A549 (cell line): ENCODE measurements around the gene CNR1. TPM values are rescaled to one million over a fixed set of nuclear protein-coding genes. Genes with fewer than 3 reads are reported as not detected.

Experiments
- ATAC-seq, 2 experiments: fragments of 200-7000 bp in 1 of 2; fragments of >200 bp in 1 of 2; cut with Nextera tagmentation in 1 of 2; cut with Tn5 transposase in 1 of 2; 3 replicates each; pipeline versions ENCODE4 v1.8.0 to v1.9.1; 2018 to 2020; ENCODE audit warnings: mild to moderate bottlenecking in 1 of 2, moderate library complexity in 1 of 2
- CTCF ChIA-PET: fragments of 300-600 bp; sonication (Branson Sonifier 250); formaldehyde crosslinking; extraction: SDS; loops from one replicate; lab custom pipeline; 2021; ENCODE audit warnings: antibody characterized with exemption, inconsistent platforms; lab: Yijun Ruan, JAX
- POLR2A ChIA-PET: fragments of 350-600 bp; formaldehyde crosslinking; extraction: SDS; loops from one replicate; lab custom pipeline; 2021; ENCODE audit warnings: antibody characterized with exemption, inconsistent platforms; lab: Yijun Ruan, JAX
- DNase-seq, 2 experiments: peaks; one replicate each; pipeline versions ENCODE4 v3.0.0 to v3.0.0-alpha.2; 2011 to 2016; ENCODE audit warnings: low read depth in 1 of 2, low spot score in 1 of 2
- FAIRE-seq: peaks from 2 replicates; lab custom pipeline; 2011; peaks lifted over from hg19 to GRCh38; lab: Jason Lieb, UNC
- H3K27ac ChIP-seq, 2 experiments: fragments of >200 bp; sonication (Bioruptor Twin); formaldehyde crosslinking; 3 replicates each; pipeline ENCODE4 v1.5.1; 2016 to 2017
- H3K4me1 ChIP-seq: fragments of >200 bp; sonication (Bioruptor Twin); formaldehyde crosslinking; 3 replicates; pipeline ENCODE4 v1.6.1; 2016
- H3K4me2 ChIP-seq: fragments of >200 bp; sonication (Bioruptor Twin); formaldehyde crosslinking; 3 replicates; pipeline ENCODE4 v1.6.1; 2016
- H3K4me3 ChIP-seq: fragments of >200 bp; sonication (Bioruptor Twin); formaldehyde crosslinking; 3 replicates; pipeline ENCODE4 v1.5.1; 2016
- H3K9me3 ChIP-seq: fragments of >200 bp; sonication (Bioruptor Twin); formaldehyde crosslinking; 3 replicates; pipeline ENCODE4 v1.6.1; 2016
- CEBPB ChIP-seq, 2 experiments: fragments of >200 bp in 1 of 2; sonication (Bioruptor Twin) in 1 of 2; formaldehyde crosslinking in 1 of 2; IDR thresholded peaks; 2 replicates each; pipeline ENCODE4 v1.6.1; 2012 to 2016
- CHD2 ChIP-seq: fragments of 150-350 bp; IDR thresholded peaks from 2 replicates; pipeline ENCODE4 v1.6.1; 2014; ENCODE audit warnings: low read length; ENCODE audit not compliant: partially characterized antibody
- E2F6 ChIP-seq: IDR thresholded peaks from 2 replicates; pipeline ENCODE4 v1.6.1; 2012; ENCODE audit warnings: low read depth, borderline replicate concordance
- FOSL2 ChIP-seq, 2 experiments: fragments of 450-650 bp in 1 of 2; fragments of >200 bp in 1 of 2; sonication (Bioruptor Twin) in 1 of 2; formaldehyde crosslinking; IDR thresholded peaks; 2 replicates each; pipeline versions ENCODE4 v1.5.0 to v1.6.1; 2016 to 2020; ENCODE audit warnings: mild to moderate bottlenecking in 1 of 2, moderate library complexity in 1 of 2
- FOXS1 ChIP-seq: fragments of 250-450 bp; sonication (Bioruptor Pico); IDR thresholded peaks from 2 replicates; pipeline ENCODE4 v1.5.0; 2020; ENCODE audit warnings: mild to moderate bottlenecking, moderate library complexity
- GATA3 ChIP-seq: IDR thresholded peaks from 2 replicates; pipeline ENCODE4 v1.6.1; 2012; ENCODE audit warnings: borderline replicate concordance
- HOXA7 ChIP-seq: fragments of 250-450 bp; sonication (Bioruptor Pico); IDR thresholded peaks from 2 replicates; pipeline ENCODE4 v1.5.0; 2020; ENCODE audit warnings: mild to moderate bottlenecking, moderate library complexity
- HOXB13 ChIP-seq: fragments of 250-450 bp; sonication (Bioruptor Pico); IDR thresholded peaks from 2 replicates; pipeline ENCODE4 v1.5.0; 2020; ENCODE audit warnings: low read depth, mild to moderate bottlenecking, moderate library complexity
- KDM1A ChIP-seq: fragments of 200-600 bp; sonication (generic); IDR thresholded peaks from 2 replicates; pipeline ENCODE4 v1.6.1; 2016; ENCODE audit warnings: low read depth, mild to moderate bottlenecking
- KDM5A ChIP-seq: fragments of 200-600 bp; sonication (generic); IDR thresholded peaks from 2 replicates; pipeline ENCODE4 v1.6.1; 2016; ENCODE audit warnings: antibody characterized with exemption, mild to moderate bottlenecking
- MYC ChIP-seq: IDR thresholded peaks from 2 replicates; pipeline ENCODE4 v1.6.1; 2012; ENCODE audit warnings: mild to moderate bottlenecking, inconsistent platforms, low read length, improper control_type of control experiment, borderline replicate concordance
- PHF8 ChIP-seq: fragments of 200-600 bp; sonication (generic); IDR thresholded peaks from 2 replicates; pipeline ENCODE4 v1.6.1; 2016; ENCODE audit warnings: low read depth, mild to moderate bottlenecking, antibody characterized with exemption, moderate library complexity, borderline replicate concordance
- POLR2A ChIP-seq: IDR thresholded peaks from 2 replicates; pipeline ENCODE4 v1.6.1; 2012; ENCODE audit warnings: mild to moderate bottlenecking, low read length
- POLR2AphosphoS2 ChIP-seq: conservative IDR thresholded peaks from 2 replicates; pipeline ENCODE4 v1.6.1; 2012; ENCODE audit warnings: low read length, improper control_type of control experiment, inconsistent platforms
- RAD21 ChIP-seq, 2 experiments: fragments of >200 bp in 1 of 2; sonication (Bioruptor Twin) in 1 of 2; formaldehyde crosslinking in 1 of 2; IDR thresholded peaks in 1 of 2; conservative IDR thresholded peaks in 1 of 2; 2 replicates in 1 of 2; 3 replicates in 1 of 2; pipeline ENCODE4 v1.6.1; 2012 to 2018; ENCODE audit warnings: inconsistent platforms in 1 of 2
- RARB ChIP-seq: fragments of 250-450 bp; sonication (Bioruptor Pico); IDR thresholded peaks from 2 replicates; pipeline ENCODE4 v1.8.0; 2021; ENCODE audit warnings: mild to moderate bottlenecking, moderate library complexity
- REST ChIP-seq: fragments of 200-600 bp; sonication (generic); IDR thresholded peaks from 2 replicates; pipeline ENCODE4 v1.6.1; 2016; ENCODE audit warnings: antibody characterized with exemption, mild to moderate bottlenecking, moderate library complexity
- SMC3 ChIP-seq: fragments of >200 bp; sonication (Bioruptor Twin); formaldehyde crosslinking; IDR thresholded peaks from 3 replicates; pipeline ENCODE4 v1.6.1; 2018; ENCODE audit warnings: inconsistent platforms
- USF2 ChIP-seq: fragments of 450-650 bp; IDR thresholded peaks from 2 replicates; pipeline ENCODE4 v1.6.1; 2014; ENCODE audit warnings: antibody characterized with exemption
- ZFP36 ChIP-seq: fragments of 450-650 bp; IDR thresholded peaks from 2 replicates; pipeline ENCODE4 v1.6.1; 2014; ENCODE audit warnings: borderline replicate concordance; ENCODE audit not compliant: partially characterized antibody
- ZSCAN20 ChIP-seq: fragments of 250-450 bp; sonication (Bioruptor Pico); IDR thresholded peaks from 2 replicates; pipeline ENCODE4 v1.8.0; 2022; ENCODE audit warnings: mild to moderate bottlenecking, moderate library complexity
- whole genome bisulfite sequencing: methylation state at CpG from one replicate; pipeline ENCODE4 v1.1.6; 2017; ENCODE audit errors: missing lambda C conversion rate; 5-methylcytosine and 5-hydroxymethylcytosine counted together
- polyA plus RNA-seq, 4 experiments: library from polyadenylated mRNA; depleted of rRNA in 3 of 4; stranded (reverse); fragments of >200 nt; fragmentation: RNase III in 1 of 4; extraction: RNeasy Plus Mini Kit Qiagen cat#74134 plus additional on column Dnase treatment in 1 of 4; gene quantifications; 2 replicates in 3 of 4; 3 replicates in 1 of 4; pipeline ENCODE4 v1.2.3, GENCODE V29; 2011 to 2017
- TF ChIP-seq, protein P1 (sequence below): IDR thresholded peaks from 2 replicates; pipeline ENCODE4 v1.6.1; 2012

Gene CNR1
- polyA plus RNA-seq, 2 of the 4 experiments (the other 2 are of a cell fraction), result 0.06 to 0.72 TPM

DNA sequence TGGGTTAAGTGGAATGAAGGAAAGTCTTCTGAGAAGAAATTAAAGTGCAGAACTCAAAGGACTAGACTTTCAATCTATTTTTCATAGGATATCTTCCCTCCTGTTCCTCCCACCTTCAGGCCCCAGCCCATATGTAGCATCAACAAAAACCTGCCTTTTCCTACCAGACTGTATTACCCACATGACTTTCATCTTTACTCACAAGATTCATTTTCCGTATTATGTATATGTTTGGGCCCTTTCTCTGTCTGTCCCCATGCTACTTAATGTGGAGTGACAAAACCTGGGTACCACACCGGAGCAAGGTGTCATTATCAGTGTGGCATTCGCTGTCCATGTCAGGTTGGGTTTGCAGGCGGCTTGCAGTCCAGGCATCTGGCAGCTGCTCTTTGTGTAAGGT is 18.8 kb upstream of the CNR1 start (continued):
- TF ChIP-seq E2F6, result no peak
- no peak for TF ChIP-seq HOXB13 (CRISPR knock-in tag)
- TF ChIP-seq, protein P1, sequence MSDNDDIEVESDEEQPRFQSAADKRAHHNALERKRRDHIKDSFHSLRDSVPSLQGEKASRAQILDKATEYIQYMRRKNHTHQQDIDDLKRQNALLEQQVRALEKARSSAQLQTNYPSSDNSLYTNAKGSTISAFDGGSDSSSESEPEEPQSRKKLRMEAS, result no peak

DNA sequence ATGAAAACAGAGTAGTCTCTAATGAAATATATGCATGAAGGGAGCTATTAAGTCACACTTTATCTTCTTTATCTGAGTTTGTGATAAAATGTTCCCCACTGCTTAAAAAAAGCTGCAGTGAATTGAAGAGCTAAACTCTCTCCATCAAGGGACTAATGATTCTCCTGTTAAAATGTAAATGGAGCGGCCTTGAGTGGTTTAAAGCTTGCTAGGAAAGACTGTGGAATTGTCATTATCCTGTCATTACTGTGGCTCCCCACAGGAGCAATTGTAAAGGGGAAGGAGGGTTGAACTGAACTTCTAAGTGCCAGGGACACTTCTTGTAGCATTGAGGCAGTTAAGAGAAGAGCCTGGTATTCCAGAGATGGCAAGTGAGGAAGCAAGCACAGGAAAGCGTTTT is 17.3 kb upstream of the CNR1 start:
- DNase-seq, result no peak
- ChIA-PET CTCF (no interaction called here), POLR2A (no interaction called here)
- Histone ChIP-seq H3K4me3 (no peak overlapping the region), H3K27ac (no peak overlapping the region), H3K4me1 (peaks cover 10% of the 10 kb centered on the region), H3K9me3 (no peaks in the 10 kb centered on the region), H3K4me2 (no peak overlapping the region)
- ATAC-seq, result no peak
- 23% methylated on average over 2 of the region's 2 CpGs for WGBS
- no peak for FAIRE-seq
- TF ChIP-seq POLR2A, result no peak
- TF ChIP-seq MYC, result no peak
- no peak for TF ChIP-seq GATA3
- no peak for TF ChIP-seq RAD21 (conservative IDR thresholded peaks at IDR 0.05 in 1 of 2, IDR thresholded peaks at IDR 0.05 in 1 of 2)
- no peak for TF ChIP-seq KDM5A
- TF ChIP-seq, protein P1, result no peak

GRCh38 chr6:88179692-88180091 is 13.5 kb upstream of the CNR1 start:
- no peak for ATAC-seq
- POLR2A ChIA-PET, result no interaction called here
- H3K4me3 ChIP-seq, result no peak overlapping the region
- no peak overlapping the region for H3K4me2 ChIP-seq
- CTCF ChIA-PET, result no interaction called here
- no peaks in the 10 kb centered on the region for H3K9me3 ChIP-seq
- WGBS, result 38% methylated on average over 1 of the region's 1 CpG
- TF ChIP-seq RARB (CRISPR knock-in tag), result no peak
- no peak for TF ChIP-seq POLR2AphosphoS2
- no peak for TF ChIP-seq KDM1A
- no peak for TF ChIP-seq CHD2
- no peak for TF ChIP-seq ZSCAN20 (CRISPR knock-in tag)
- TF ChIP-seq KDM5A, result no peak
- no peak for TF ChIP-seq PHF8
- no peak for TF ChIP-seq HOXB13 (CRISPR knock-in tag)
- no peak for DNase-seq
- no peak overlapping the region for H3K27ac ChIP-seq
- peaks cover 19% of the 10 kb centered on the region for H3K4me1 ChIP-seq
- FAIRE-seq, result no peak

GRCh38 chr6:88177961-88178464 is 11.9 kb upstream of the CNR1 start:
- CTCF ChIA-PET, result interaction anchor here (0.7 kb wide), 1 partner anchor 1136 kb away, joined by 3 read pairs; no protein-coding TSS in a partner anchor
- peak in 1 of 2 experiments; percentile 64; a peak in 3 of 6 replicates for ATAC-seq
- WGBS, result 47% methylated on average over 3 of the region's 3 CpGs

GRCh38 chr6:88174906-88175305 is 8.8 kb upstream of the CNR1 start:
- Histone ChIP-seq H3K9me3 (no peaks in the 10 kb centered on the region), H3K27ac (no peak overlapping the region), H3K4me3 (no peak overlapping the region), H3K4me2 (no peak overlapping the region), H3K4me1 (peaks cover 19% of the 10 kb centered on the region)
- CTCF ChIA-PET, result no interaction called here
- DNase-seq (no peak), ATAC-seq (no peak), FAIRE-seq (no peak)
- WGBS, result 68% methylated on average over 4 of the region's 4 CpGs
- POLR2A ChIA-PET, result no interaction called here
- TF ChIP-seq USF2 (no peak), REST (no peak), ZFP36 (no peak), HOXA7 (CRISPR knock-in tag) (no peak), FOSL2 (IDR thresholded peaks at IDR 0.05) (no peak), FOSL2 (CRISPR knock-in tag; IDR thresholded peaks at IDR 0.05) (no peak), FOXS1 (CRISPR knock-in tag) (no peak), SMC3 (no peak), CEBPB (IDR thresholded peaks at IDR 0.05) (no peak)

More at GRCh38 chr6:88177961-88178464, 11.9 kb upstream of the CNR1 start:
- Histone ChIP-seq H3K4me3 (no peak overlapping the region), H3K4me1 (peaks cover 19% of the 10 kb centered on the region), H3K4me2 (peak overlapping the region; percentile 36), H3K27ac (no peak overlapping the region), H3K9me3 (no peaks in the 10 kb centered on the region)
- TF ChIP-seq FOSL2 (IDR thresholded peaks at IDR 0.05) (peak; percentile 34; the same call in 1 of the 2 replicates), FOSL2 (CRISPR knock-in tag; IDR thresholded peaks at IDR 0.05) (peak; percentile 66; the same call in 1 of the 2 replicates)
- TF ChIP-seq, protein P1, result no peak
- DNase-seq, result peak in 1 of 2 experiments; percentile 56
- FAIRE-seq, result no peak
- POLR2A ChIA-PET, result no interaction called here
